Mammary epithelial cell (primary cell): ENCODE results near the gene EIF2AK3.

Experiments
- CTCF ChIP-seq, 2 donors: IDR thresholded peaks in 1 of 2; conservative IDR thresholded peaks in 1 of 2; 2 replicates each; pipeline ENCODE4 v1.5.1; 2011 to 2012; ENCODE audit warnings: inconsistent platforms in 2 of 2, low read length in 2 of 2, mild to moderate bottlenecking in 2 of 2, control low read depth in 1 of 2, low read depth in 1 of 2; ENCODE audit not compliant: insufficient read depth in 1 of 2; ENCODE audit errors: extremely low read depth in 1 of 2
- EZH2 ChIP-seq: IDR thresholded peaks from 2 replicates; pipeline ENCODE4 v1.6.1; 2012; ENCODE audit warnings: low read length, inconsistent platforms, borderline replicate concordance

- TF ChIP-seq CTCF (conservative IDR thresholded peaks at IDR 0.05 in 1 of 2, IDR thresholded peaks at IDR 0.05 in 1 of 2; ENCODE audit: extremely low read depth in 1 of 2, insufficient read depth in 1 of 2, low read depth in 1 of 2, low read length in 2 of 2) (no peak), EZH2 (no peak)
Observed at GRCh38 chr2:88636026-88636425, 8.8 kb upstream of the EIF2AK3 start.
